Myocyte (in vitro differentiated cells): ENCODE data around the gene TMEM115. TPM values are rescaled to one million over a fixed set of nuclear protein-coding genes. Genes with fewer than 3 reads are reported as not detected.
"Not testable (repeated sequence)": the region's sequence is repeated elsewhere in the genome, so short reads cannot be mapped to it uniquely, and the experiment has no call there.

Source experiments
- DNase-seq: peaks from one replicate; pipeline ENCODE4 v3.0.0-alpha.2; 2012; ENCODE audit warnings: low read depth
- total RNA-seq: library from RNA; depleted of rRNA; stranded (reverse); fragments of >200 nt; gene quantifications from 2 replicates; pipeline ENCODE4 v1.2.3, GENCODE V29; 2014

The TMEM115 gene
- total RNA-seq, 1 donor from 2014 or later: 69.0 TPM

GRCh38 chr3:50319181-50319893, 40.0 kb downstream of the TMEM115 start:
- DNase-seq: no peak

DNA sequence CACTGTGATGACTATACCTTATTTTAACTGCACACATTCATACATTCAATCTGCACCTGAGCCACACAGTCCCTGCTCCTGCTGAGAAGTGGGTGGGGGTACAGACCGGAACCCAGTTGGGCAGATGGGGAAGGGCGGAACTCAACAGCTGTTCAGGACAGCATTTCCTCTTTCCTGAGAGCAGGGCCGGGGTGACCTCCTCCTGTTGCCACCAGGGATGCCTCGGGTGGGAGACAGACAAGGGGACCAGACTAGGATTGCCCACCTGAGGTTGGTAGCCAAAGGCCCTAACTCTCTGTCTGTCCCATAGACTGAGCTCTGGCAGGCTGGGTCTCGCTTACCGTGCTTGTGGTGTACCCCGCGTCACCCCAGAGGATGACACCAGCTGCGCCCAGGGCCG, 40.7 kb downstream of the TMEM115 start:
- DNase-seq: no peak

- DNase-seq: no peak
Measured at GRCh38 chr3:50318163-50318562, 41.2 kb downstream of the TMEM115 start.

DNA sequence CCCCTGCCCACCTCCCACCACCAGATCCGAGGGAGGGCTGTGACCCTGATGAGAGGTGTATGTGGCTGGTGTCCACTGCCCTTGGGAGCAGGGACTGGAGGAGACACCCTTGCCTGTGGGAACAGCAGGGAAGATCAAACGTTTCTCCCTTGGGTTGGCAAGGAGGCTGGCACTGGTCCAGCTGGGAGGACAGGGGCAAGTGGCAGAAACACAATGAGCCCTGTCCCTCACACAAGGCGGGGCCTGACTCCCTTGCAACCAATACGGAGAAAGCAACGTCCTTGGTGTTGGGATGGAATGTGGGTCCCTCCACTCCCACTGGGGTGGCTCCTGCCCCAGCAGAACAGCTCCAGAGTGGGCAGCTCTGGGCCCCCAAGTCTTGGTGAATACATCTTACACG, 42.0 kb downstream of the TMEM115 start:
- no peak for DNase-seq

- no peak for DNase-seq
Measured at GRCh38 chr3:50316657-50317242, 42.6 kb downstream of the TMEM115 start.

- no peak for DNase-seq
Measured at GRCh38 chr3:50314816-50315215, 44.5 kb downstream of the TMEM115 start.

GRCh38 chr3:50314342-50314741, 45.0 kb downstream of the TMEM115 start:
- no peak for DNase-seq

DNA sequence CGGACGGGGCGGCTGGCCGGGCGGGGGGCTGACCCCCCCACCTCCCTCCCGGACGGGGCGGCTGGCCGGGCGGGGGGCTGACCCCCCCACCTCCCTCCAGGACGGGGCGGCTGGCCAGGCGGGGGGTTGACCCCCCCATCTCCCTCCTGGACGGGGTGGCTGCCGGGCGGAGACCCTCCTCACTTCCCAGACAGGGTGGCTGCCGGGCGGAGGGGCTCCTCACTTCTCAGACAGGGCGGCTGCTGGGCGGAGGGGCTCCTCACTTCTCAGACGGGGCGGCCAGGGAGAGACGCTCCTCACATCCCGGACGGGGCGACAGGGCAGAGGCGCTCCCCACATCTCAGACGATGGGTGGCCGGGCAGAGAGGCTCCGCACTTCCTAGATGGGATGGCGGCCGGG, 47.3 kb downstream of the TMEM115 start:
- DNase-seq: not testable (repeated sequence)

Other genes with a start within 250 kb of the TMEM115 start
- 0.51 and 1.6 TPM in 2 replicates for gene SEMA3F, start 204.2 kb downstream of the TMEM115 start, total RNA-seq
- gene GNAT1, start 167.9 kb downstream of the TMEM115 start, total RNA-seq: 1.9 and 4.4 TPM in 2 replicates
- 9.1 and 42.7 TPM in 2 replicates for gene SLC38A3, start 154.2 kb downstream of the TMEM115 start, total RNA-seq
- 137 and 138 TPM in 2 replicates for gene GNAI2, start 123.3 kb downstream of the TMEM115 start, total RNA-seq
- 8.3 and 14.0 TPM in 2 replicates for gene SEMA3B, start 90.4 kb downstream of the TMEM115 start, total RNA-seq
- gene LSMEM2, start 80.4 kb downstream of the TMEM115 start, total RNA-seq: 0.47 and 2.7 TPM in 2 replicates
- 99.0 and 99.1 TPM in 2 replicates for gene IFRD2, start 67.1 kb downstream of the TMEM115 start, total RNA-seq
- gene HYAL3, start 60.1 kb downstream of the TMEM115 start, total RNA-seq: 2.9 and 7.4 TPM in 2 replicates
- 16.7 and 20.1 TPM in 2 replicates for gene NAA80, start 60.1 kb downstream of the TMEM115 start, total RNA-seq
- 0.26 and 0.56 TPM in 2 replicates for gene HYAL1, start 55.9 kb downstream of the TMEM115 start, total RNA-seq
- 81.0 and 91.1 TPM in 2 replicates for gene HYAL2, start 36.8 kb downstream of the TMEM115 start, total RNA-seq
- 32.9 and 39.7 TPM in 2 replicates for gene TUSC2, start 31.3 kb downstream of the TMEM115 start, total RNA-seq
- gene RASSF1, start 18.7 kb downstream of the TMEM115 start, total RNA-seq: 9.0 and 16.2 TPM in 2 replicates
- gene ZMYND10, start 13.8 kb downstream of the TMEM115 start, total RNA-seq: 0.19 and 0.47 TPM in 2 replicates
- gene NPRL2, start 8.7 kb downstream of the TMEM115 start, total RNA-seq: 24.6 and 27.6 TPM in 2 replicates
- gene CYB561D2, start 8.7 kb downstream of the TMEM115 start, total RNA-seq: 16.7 and 25.2 TPM in 2 replicates
- gene CACNA2D2, start 144.1 kb upstream of the TMEM115 start, total RNA-seq: not detected in 2 replicates
- 14.0 and 18.6 TPM in 2 replicates for gene C3orf18, start 208.2 kb upstream of the TMEM115 start, total RNA-seq
- 6.2 and 9.7 TPM in 2 replicates for gene HEMK1, start 210.0 kb upstream of the TMEM115 start, total RNA-seq